ENCODE measurements around the gene CRELD2. TPM values are rescaled to one million over a fixed set of nuclear protein-coding genes. Genes with fewer than 3 reads are reported as not detected.
A peak's percentile ranks its signal among the peaks of the same experiment; 100 is the strongest.

CRELD2 gene
- total RNA-seq, 2 donors from 2014 or later, result 46.1 to 60.1 TPM

GRCh38 chr22:49935561-49935960 lies 17.1 kb downstream of the CRELD2 start:
- peaks cover 33 to 52% of the 10 kb centered on the region in 2 donors for H3K4me1 ChIP-seq (ENCODE audit: control insufficient read depth in 1 of 2, low read depth in 2 of 2)

GRCh38 chr22:49936018-49936972 lies 17.9 kb downstream of the CRELD2 start:
- no peaks in the 10 kb centered on the region for H3K27me3 ChIP-seq (replicated peaks; ENCODE audit: insufficient read depth)
- H3K4me3 ChIP-seq, result peak overlapping the region; percentile 75
- H3K27ac ChIP-seq, result peak overlapping the region; percentile 63 to 74
- peaks cover 30 to 45% of the 10 kb centered on the region in 2 donors for H3K4me1 ChIP-seq (ENCODE audit: control insufficient read depth in 1 of 2, low read depth in 2 of 2)
- TF ChIP-seq CTCF (IDR thresholded peaks at IDR 0.05), result no peak
- peak; percentile 66 for ATAC-seq (ENCODE audit: insufficient number of reproducible peaks, low FRiP score, low read depth)
- peak; percentile 80 for DNase-seq (ENCODE audit: low spot score)
- no peaks in the 10 kb centered on the region for H3K36me3 ChIP-seq
- no peaks in the 10 kb centered on the region for H3K9me3 ChIP-seq

More at GRCh38 chr22:49935561-49935960, 17.1 kb downstream of the CRELD2 start:
- peak overlapping the region; percentile 75 for H3K4me3 ChIP-seq
- no peaks in the 10 kb centered on the region for H3K36me3 ChIP-seq
- ATAC-seq (ENCODE audit: insufficient number of reproducible peaks, low FRiP score, low read depth) (no peak), DNase-seq (ENCODE audit: low spot score) (no peak)
- no peak for TF ChIP-seq CTCF (IDR thresholded peaks at IDR 0.05)
- no peaks in the 10 kb centered on the region for H3K9me3 ChIP-seq
- no peaks in the 10 kb centered on the region for H3K27me3 ChIP-seq (replicated peaks; ENCODE audit: insufficient read depth)
- H3K27ac ChIP-seq, result peak overlapping the region in 1 of 2 donors; percentile 74

- Histone ChIP-seq H3K36me3 (no peaks in the 10 kb centered on the region), H3K27ac (peak overlapping the region; percentile 63 to 74), H3K9me3 (no peaks in the 10 kb centered on the region), H3K4me1 (ENCODE audit: control insufficient read depth in 1 of 2, low read depth in 2 of 2) (peaks cover 30 to 41% of the 10 kb centered on the region in 2 donors), H3K4me3 (peak overlapping the region; percentile 75), H3K27me3 (replicated peaks; ENCODE audit: insufficient read depth) (no peaks in the 10 kb centered on the region)
- no peak for DNase-seq (ENCODE audit: low spot score)
- no peak for ATAC-seq (ENCODE audit: insufficient number of reproducible peaks, low FRiP score, low read depth)
- no peak for TF ChIP-seq CTCF (IDR thresholded peaks at IDR 0.05)
Measured at GRCh38 chr22:49936973-49937757, 18.7 kb downstream of the CRELD2 start.

GRCh38 chr22:49937758-49938564 lies 19.5 kb downstream of the CRELD2 start:
- Histone ChIP-seq H3K4me1 (ENCODE audit: control insufficient read depth in 1 of 2, low read depth in 2 of 2) (peaks cover 30 to 37% of the 10 kb centered on the region in 2 donors), H3K9me3 (no peaks in the 10 kb centered on the region), H3K27ac (peak overlapping the region; percentile 63 to 74), H3K4me3 (no peak overlapping the region), H3K36me3 (no peaks in the 10 kb centered on the region), H3K27me3 (replicated peaks; ENCODE audit: insufficient read depth) (no peaks in the 10 kb centered on the region)
- ATAC-seq (ENCODE audit: insufficient number of reproducible peaks, low FRiP score, low read depth), result no peak
- TF ChIP-seq CTCF (IDR thresholded peaks at IDR 0.05), result no peak
- DNase-seq (ENCODE audit: low spot score), result no peak
